Smooth muscle cell (in vitro differentiated cells): ENCODE measurements around the gene SRSF12. TPM values are rescaled to one million over a fixed set of nuclear protein-coding genes. Genes with fewer than 3 reads are reported as not detected.

Experiments
- DNase-seq: peaks from one replicate; lab custom pipeline; 2025; ENCODE audit not compliant: unreplicated experiment; lab: John Stamatoyannopoulos, UW
- H2AFZ ChIP-seq: fragments of 200-600 bp; sonication (generic); 2 replicates; pipeline ENCODE4 v1.6.0; 2016; ENCODE audit warnings: antibody characterized with exemption, low read depth, mild to moderate bottlenecking
- H3F3A ChIP-seq: fragments of 200-600 bp; sonication (generic); 2 replicates; pipeline ENCODE4 v1.6.0; 2017; ENCODE audit warnings: antibody characterized with exemption, low read depth
- H3K27ac ChIP-seq: fragments of 200-600 bp; sonication (generic); 2 replicates; pipeline ENCODE4 v1.5.1; 2016; ENCODE audit warnings: low read depth, mild to moderate bottlenecking
- H3K27me3 ChIP-seq: fragments of 200-600 bp; sonication (generic); 2 replicates; pipeline ENCODE4 v1.6.1; 2016; ENCODE audit warnings: low read depth, mild to moderate bottlenecking
- H3K36me3 ChIP-seq: fragments of 200-600 bp; sonication (generic); 2 replicates; pipeline ENCODE4 v1.5.1; 2016; ENCODE audit warnings: low read depth
- H3K4me1 ChIP-seq: fragments of 200-600 bp; sonication (generic); 2 replicates; pipeline ENCODE4 v1.5.1; 2016; ENCODE audit warnings: low read depth
- H3K4me2 ChIP-seq: fragments of 200-600 bp; sonication (generic); 2 replicates; pipeline ENCODE4 v1.6.0; 2016; ENCODE audit warnings: mild to moderate bottlenecking
- H3K4me3 ChIP-seq: fragments of 200-600 bp; sonication (generic); 2 replicates; pipeline ENCODE4 v1.5.1; 2016; ENCODE audit warnings: mild to moderate bottlenecking
- H3K79me2 ChIP-seq: fragments of 200-600 bp; sonication (generic); 2 replicates; pipeline ENCODE4 v1.6.0; 2016; ENCODE audit warnings: low read depth, mild to moderate bottlenecking
- H3K9ac ChIP-seq: fragments of 200-600 bp; sonication (generic); 2 replicates; pipeline ENCODE4 v1.6.0; 2016; ENCODE audit warnings: low read depth
- H3K9me3 ChIP-seq: fragments of 200-600 bp; sonication (generic); replicated peaks from 2 replicates; pipeline ENCODE4 v1.5.1; 2016; ENCODE audit warnings: low read depth
- H4K20me1 ChIP-seq: fragments of 200-600 bp; sonication (generic); 2 replicates; pipeline ENCODE4 v1.6.0; 2016; ENCODE audit warnings: low read depth
- CTCF ChIP-seq: fragments of 200-600 bp; sonication (generic); IDR thresholded peaks from 2 replicates; pipeline ENCODE4 v1.5.1; 2017; ENCODE audit warnings: borderline replicate concordance, mild to moderate bottlenecking, antibody characterized with exemption; ENCODE audit not compliant: insufficient read depth, poor library complexity, severe bottlenecking
- WGBS: methylation state at CpG from one replicate; pipeline ENCODE4 v1.1.7; 2016; ENCODE audit warnings: low lambda C conversion rate; 5-methylcytosine and 5-hydroxymethylcytosine counted together
- polyA plus RNA-seq: library from polyadenylated mRNA; unstranded; fragments of >200 nt; fragmentation: Nextera tagmentation; extraction: Ambion mirVana; gene quantifications from 2 replicates; pipeline ENCODE4 v1.2.1, GENCODE V29; 2016
- total RNA-seq: library from RNA; depleted of rRNA; stranded (reverse); fragments of >200 nt; gene quantifications from 2 replicates; pipeline ENCODE4 v1.2.3, GENCODE V29; 2014

Gene SRSF12
- total and polyA plus RNA-seq, 2 experiments from 2014 or later, result 5.6 to 7.2 TPM

GRCh38 chr6:89071036-89071435 is 46.8 kb downstream of the SRSF12 start:
- no peak overlapping the region for H3K27ac ChIP-seq
- no peak for TF ChIP-seq CTCF

DNA sequence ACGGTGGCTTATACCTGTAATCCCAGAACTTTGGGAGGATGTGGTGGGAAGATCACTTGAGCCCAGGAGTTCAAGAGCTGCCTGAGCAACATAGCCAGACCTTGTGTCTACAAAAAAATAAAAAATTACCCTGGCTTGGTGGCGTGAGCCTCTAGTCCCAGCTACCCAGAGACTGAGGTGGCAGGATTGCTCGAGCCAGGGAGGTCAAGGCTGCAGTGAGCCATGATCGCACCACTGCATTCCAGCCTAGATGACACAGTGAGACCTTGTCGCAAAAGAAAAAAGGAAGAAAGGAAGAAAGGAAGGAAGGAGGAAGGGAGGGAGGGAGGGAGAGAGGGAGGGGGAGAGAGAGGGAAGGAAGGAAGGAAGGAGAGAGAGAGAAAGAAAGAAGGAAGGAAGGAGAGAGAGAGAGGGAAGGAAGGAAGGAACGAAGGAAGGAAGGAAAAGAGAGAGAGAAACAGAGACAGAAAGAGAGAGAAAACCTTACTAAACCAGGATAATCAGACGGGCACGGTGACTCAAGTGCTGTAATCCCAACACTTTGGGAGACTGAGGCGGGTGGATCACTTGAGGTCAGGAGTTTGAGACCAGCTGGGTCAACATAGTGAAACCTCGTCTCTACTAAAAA is 48.2 kb downstream of the SRSF12 start:
- H3K9me3 ChIP-seq, result no peaks in the 10 kb centered on the region
- 86% methylated on average over 10 of the region's 10 CpGs for WGBS

More at GRCh38 chr6:89071036-89071435, 46.8 kb downstream of the SRSF12 start:
- no peak for DNase-seq
- Histone ChIP-seq H3K27me3 (no peaks in the 10 kb centered on the region), H4K20me1 (no peaks in the 10 kb centered on the region), H3K4me1 (peaks cover 18% of the 10 kb centered on the region), H3K4me2 (no peak overlapping the region), H3K9ac (no peak overlapping the region), H3K79me2 (no peaks in the 10 kb centered on the region), H2AFZ (no peak overlapping the region), H3K9me3 (no peaks in the 10 kb centered on the region), H3K36me3 (no peaks in the 10 kb centered on the region), H3F3A (no peaks in the 10 kb centered on the region), H3K4me3 (no peak overlapping the region)

GRCh38 chr6:89068695-89069094 is 49.2 kb downstream of the SRSF12 start:
- Histone ChIP-seq H3K27me3 (no peaks in the 10 kb centered on the region), H3K4me2 (no peak overlapping the region), H3F3A (no peaks in the 10 kb centered on the region), H3K4me3 (no peak overlapping the region), H2AFZ (no peak overlapping the region), H4K20me1 (no peaks in the 10 kb centered on the region), H3K27ac (no peak overlapping the region), H3K9ac (no peak overlapping the region), H3K9me3 (no peaks in the 10 kb centered on the region), H3K36me3 (no peaks in the 10 kb centered on the region), H3K4me1 (peaks cover 18% of the 10 kb centered on the region), H3K79me2 (no peaks in the 10 kb centered on the region)
- WGBS, result 95% methylated on average over 1 of the region's 1 CpG
- DNase-seq, result no peak
- no peak for TF ChIP-seq CTCF

More for the DNA sequence above, 48.2 kb downstream of the SRSF12 start:
- no peaks in the 10 kb centered on the region for H3K79me2 ChIP-seq
- no peaks in the 10 kb centered on the region for H3F3A ChIP-seq
- H3K4me2 ChIP-seq, result no peak overlapping the region
- DNase-seq, result no peak
- no peak overlapping the region for H3K27ac ChIP-seq
- H2AFZ ChIP-seq, result no peak overlapping the region
- H3K36me3 ChIP-seq, result no peaks in the 10 kb centered on the region
- no peaks in the 10 kb centered on the region for H3K27me3 ChIP-seq
- no peak overlapping the region for H3K4me3 ChIP-seq
- peaks cover 18% of the 10 kb centered on the region for H3K4me1 ChIP-seq
- no peak overlapping the region for H3K9ac ChIP-seq
- no peak for TF ChIP-seq CTCF
- H4K20me1 ChIP-seq, result no peaks in the 10 kb centered on the region

- H3K27ac ChIP-seq, result no peak overlapping the region
- TF ChIP-seq CTCF, result no peak
- H3K4me3 ChIP-seq, result no peak overlapping the region
- H3K4me1 ChIP-seq, result peaks cover 11% of the 10 kb centered on the region
- no peak for DNase-seq
- H2AFZ ChIP-seq, result no peak overlapping the region
- H4K20me1 ChIP-seq, result no peaks in the 10 kb centered on the region
- no peaks in the 10 kb centered on the region for H3K9me3 ChIP-seq
- H3K9ac ChIP-seq, result no peak overlapping the region
- H3F3A ChIP-seq, result no peaks in the 10 kb centered on the region
- H3K4me2 ChIP-seq, result no peak overlapping the region
- H3K36me3 ChIP-seq, result no peaks in the 10 kb centered on the region
- no peaks in the 10 kb centered on the region for H3K27me3 ChIP-seq
- H3K79me2 ChIP-seq, result no peaks in the 10 kb centered on the region
Observed at GRCh38 chr6:89067796-89068195, 50.1 kb downstream of the SRSF12 start.
